NCI-H2081 treated with DMSO at 0.1 percent for 48 hours (cell line): ENCODE data around the gene RUVBL1.

Experiments
- DNase-seq: peaks from one replicate; lab custom pipeline; 2025; lab: John Stamatoyannopoulos, UW

The RUVBL1 gene

GRCh38 chr3:128083396-128083795 lies 40.2 kb downstream of the RUVBL1 start:
- DNase-seq = no peak

DNA sequence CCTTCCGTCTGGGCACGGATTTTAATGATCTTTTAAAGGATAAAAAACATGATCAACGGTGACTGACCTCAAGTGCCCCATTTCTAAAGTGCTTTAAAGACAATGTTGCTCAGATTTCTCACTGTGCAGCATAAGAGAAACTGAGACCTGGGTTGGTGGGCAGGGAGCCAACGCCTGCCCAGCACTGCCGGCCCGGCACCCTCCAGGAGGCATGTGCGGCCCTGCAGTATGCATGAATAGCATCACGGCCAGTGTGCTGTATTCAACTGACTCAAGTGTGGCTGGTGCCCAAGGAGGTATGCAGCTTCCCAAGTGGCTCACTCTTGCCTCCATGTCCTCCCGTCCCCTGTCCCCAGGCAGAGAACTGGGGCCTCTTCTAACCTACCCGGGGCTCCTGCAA lies 41.1 kb downstream of the RUVBL1 start:
- no peak for DNase-seq

- no peak for DNase-seq
Measured at GRCh38 chr3:128081846-128082245, 41.8 kb downstream of the RUVBL1 start.

DNA sequence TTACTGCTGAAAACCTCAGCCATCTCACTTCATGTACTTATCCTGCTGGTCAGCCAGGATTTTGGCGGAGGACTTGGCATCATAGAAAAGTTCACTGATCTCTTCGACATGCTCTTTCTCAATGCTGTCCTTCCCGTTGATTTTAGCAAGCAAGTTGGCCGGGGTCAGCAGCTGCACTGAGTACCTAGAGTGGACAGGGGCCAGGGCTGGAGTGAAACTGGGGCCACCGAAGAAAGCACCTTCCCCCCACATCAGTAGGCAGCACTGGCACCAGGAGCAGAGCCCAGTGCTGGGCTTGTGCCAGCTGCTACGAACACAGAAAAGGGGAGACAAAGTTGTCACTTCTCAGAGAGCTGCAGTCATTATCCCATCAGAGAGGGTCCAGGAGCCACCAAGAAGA lies 42.4 kb downstream of the RUVBL1 start:
- no peak for DNase-seq

- DNase-seq = no peak
Measured at GRCh38 chr3:128080323-128081080, 43.1 kb downstream of the RUVBL1 start.

DNA sequence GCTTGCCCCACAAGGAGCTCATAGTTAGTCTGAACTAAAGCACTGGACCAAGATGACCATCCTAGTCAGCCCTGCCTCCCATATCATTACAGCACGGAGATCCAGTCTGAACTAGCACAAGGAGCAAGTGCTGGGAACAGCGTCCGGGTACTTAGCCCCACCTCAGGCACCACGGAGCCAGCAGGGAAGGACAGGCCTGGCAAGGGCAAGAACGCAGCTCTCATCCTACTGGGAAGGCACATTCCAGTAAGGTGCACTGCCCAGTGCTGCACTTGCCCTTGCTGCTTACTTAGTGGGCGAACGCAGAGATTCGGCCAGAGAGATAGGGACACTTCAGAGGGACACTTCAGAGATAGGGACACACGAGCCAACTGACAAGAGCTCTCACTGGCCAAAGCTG lies 43.8 kb downstream of the RUVBL1 start:
- DNase-seq = no peak

DNA sequence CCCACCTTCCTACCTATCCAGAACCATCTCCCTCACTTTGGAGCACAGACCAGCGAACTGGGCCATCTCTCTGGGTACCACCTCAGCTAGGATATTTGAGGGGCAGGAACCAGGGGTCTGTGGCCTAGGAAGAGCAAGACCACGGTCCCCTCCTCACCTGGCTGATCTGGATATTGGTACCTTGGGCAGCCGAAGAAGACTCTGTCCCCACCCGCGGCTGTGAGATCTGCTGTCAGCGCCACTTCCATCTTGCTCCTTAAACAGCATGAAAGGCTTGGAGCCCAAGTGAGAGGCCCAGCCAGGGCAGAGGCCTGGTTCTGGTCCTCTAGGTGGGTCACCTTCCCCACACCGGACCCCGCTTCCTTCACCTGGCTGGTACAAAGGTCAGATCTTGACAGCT lies 44.7 kb downstream of the RUVBL1 start:
- DNase-seq = no peak

GRCh38 chr3:128078322-128078721 lies 45.3 kb downstream of the RUVBL1 start:
- DNase-seq = no peak

DNA sequence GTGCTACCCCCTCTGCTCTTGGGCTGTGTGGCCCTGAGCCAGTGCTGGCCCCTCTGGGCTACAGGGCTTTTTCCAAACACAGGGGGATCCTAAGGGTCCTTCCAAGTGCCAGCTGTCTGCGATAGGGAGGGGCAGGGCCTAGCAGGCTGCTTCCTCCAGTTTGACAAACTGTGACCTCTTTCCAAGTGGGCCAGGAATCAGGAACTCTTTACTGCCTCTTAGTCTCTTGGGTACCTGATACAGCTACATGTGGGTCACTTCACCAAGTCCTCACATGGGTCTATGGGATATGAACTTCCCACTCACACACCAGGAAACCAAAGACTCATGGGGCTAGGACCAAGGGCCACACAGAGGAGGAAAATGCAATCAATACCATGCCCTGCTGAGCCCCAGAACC lies 45.9 kb downstream of the RUVBL1 start:
- DNase-seq = no peak

GRCh38 chr3:128077202-128077624 lies 46.4 kb downstream of the RUVBL1 start:
- no peak for DNase-seq

GRCh38 chr3:128076483-128077201 lies 47.0 kb downstream of the RUVBL1 start:
- no peak for DNase-seq

DNA sequence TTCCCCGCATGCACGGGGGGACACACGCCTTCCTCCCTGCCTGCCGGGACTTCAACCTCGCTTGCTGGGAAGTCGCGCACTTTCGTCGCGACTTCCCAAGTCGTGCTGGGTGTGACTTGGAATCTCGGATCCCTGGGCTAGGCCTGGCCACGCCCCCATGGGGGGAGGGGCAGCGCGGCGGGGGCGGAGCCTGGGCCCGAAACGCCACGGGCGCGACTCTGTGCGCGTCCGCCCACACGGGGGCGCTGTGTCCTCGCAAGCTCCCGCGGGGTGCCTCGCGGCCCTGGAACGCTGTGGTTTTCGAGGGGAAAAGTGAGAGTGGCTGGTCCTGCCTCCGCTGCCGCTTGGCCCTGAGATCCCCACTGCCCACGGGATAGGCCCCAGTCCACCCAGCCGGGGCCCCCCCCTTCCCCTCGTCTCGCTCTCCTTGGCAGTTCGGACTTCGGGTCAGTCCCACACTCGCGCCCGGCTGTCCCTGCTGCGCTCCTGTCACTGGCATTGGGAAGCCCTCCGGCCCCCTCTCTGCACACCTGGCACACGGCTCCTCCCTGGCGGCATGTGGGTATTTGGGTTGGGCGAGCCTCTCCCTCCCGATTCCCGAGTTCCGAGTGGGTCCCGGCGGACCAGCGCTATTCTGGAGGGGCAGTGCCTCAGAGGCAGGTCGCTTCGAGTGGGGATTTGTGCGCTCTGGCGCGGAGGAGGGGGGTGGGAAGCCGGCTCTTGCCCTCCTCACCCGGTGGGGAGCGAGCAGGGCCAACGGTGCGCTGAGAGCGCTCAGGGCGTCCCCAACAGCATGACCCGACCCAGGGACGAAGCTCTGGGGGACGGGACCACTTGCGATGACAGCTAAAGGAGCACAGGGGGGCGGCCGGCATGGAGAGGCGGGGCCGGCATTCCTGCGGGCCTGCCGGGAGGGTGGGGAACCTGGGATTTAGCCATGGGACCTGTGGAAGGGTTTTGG lies 47.8 kb downstream of the RUVBL1 start:
- DNase-seq = no peak

DNA sequence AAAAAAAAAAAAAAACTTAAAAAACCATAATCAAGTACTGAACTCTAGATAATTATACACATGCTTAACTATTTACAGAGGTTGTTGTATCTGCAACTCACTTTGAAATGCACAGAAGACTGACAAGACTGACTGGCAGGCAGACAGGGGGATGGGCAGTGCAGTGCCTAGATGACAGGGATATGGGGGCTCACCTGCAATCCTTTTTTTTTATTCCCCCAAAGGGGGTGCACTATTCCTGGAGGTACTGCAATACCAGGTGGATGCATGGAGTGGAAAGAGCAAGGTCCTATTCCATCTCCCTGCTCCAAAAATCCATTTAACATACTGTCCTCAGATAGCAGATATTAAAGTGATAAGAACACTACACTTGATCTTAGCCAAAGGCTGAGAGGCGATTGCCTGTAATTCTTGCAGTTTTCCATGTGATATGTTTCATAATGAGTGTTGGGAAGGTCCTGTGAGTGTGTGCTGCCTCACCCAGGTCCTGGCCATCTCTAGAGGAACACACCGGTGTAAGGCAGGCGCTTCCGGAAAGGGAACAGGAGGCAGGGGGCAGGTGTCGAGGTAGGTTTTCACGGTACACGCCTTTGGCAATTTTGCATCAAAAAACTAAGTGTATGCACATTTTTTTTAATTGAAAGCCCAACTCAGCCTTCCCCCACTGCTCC lies 48.6 kb downstream of the RUVBL1 start:
- DNase-seq = no peak

- DNase-seq = no peak
Measured at GRCh38 chr3:128073807-128074206, 49.8 kb downstream of the RUVBL1 start.

DNA sequence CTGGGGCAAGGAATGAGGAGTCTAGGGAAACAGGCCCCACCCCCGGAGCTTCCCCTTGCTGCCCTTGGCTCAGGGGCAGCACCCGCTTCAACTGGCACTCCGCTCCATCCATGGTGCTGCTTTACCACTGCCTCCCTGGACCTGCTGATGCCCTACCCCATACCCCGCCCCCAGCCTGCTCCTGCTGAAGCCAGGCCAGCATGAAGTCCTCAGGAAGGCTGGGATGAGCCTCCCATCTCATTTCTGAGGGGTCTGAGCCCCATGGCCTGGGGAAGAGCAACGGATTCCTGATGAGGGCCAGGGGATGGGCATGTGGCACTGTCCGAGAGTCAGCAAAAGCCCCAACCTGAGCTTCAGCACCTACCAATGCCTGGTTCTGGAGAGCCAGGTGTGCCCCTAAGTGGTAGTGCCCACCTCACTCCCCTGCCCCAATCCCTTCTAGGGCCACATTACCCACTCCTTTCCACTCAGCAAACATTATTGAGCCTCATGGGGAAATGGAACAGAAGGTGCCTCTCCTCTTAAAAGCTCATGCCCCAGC lies 50.4 kb downstream of the RUVBL1 start:
- no peak for DNase-seq

- DNase-seq = no peak
Measured at GRCh38 chr3:128072454-128073184, 51.0 kb downstream of the RUVBL1 start.

- no peak for DNase-seq
Measured at GRCh38 chr3:128071771-128072453, 51.7 kb downstream of the RUVBL1 start.

DNA sequence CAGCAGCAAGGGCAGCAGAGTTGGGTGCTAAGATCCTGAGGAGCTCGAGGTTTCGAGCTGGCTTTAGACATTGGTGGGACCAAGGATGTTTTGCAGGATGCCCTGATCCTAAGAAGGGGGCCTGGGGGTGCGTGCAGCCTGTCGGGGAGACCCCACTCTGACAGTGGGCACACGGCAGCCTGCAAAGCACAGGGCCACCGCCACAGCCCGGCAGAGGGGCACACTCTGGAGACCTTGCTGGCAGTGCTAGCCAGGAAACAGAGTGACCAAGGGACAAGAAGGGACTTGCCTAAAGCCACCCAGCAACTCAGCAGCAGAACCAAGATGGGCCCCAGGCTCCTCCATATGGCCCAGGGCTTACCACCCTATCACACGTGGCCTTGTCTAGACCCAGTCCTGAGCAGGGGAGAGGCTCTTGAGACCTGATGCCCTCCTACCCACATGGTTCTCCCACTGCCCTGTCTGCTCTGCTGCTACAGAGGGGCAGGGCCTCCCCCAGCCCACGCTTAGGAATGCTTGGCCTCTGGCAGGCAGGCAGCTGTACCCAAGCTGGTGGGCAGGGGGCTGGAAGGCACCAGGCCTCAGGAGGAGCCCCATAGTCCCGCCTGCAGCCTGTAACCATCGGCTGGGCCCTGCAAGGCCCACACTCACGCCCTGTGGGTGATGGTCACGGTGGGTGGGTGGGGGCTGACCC lies 52.6 kb downstream of the RUVBL1 start:
- DNase-seq = no peak

DNA sequence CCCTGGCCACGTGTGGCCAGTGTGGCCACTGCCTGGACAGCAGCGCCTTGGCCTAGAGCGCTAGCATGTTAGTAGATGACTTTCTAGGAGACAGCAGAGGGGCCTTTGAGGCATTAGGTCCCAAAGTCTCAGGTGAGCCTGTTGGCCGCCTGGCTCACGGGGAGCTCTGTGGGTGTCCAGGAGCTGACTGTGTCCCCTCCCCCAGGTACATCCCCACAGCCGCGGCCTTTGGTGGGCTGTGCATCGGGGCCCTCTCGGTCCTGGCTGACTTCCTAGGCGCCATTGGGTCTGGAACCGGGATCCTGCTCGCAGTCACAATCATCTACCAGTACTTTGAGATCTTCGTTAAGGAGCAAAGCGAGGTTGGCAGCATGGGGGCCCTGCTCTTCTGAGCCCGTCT lies 54.3 kb downstream of the RUVBL1 start:
- no peak for DNase-seq

DNA sequence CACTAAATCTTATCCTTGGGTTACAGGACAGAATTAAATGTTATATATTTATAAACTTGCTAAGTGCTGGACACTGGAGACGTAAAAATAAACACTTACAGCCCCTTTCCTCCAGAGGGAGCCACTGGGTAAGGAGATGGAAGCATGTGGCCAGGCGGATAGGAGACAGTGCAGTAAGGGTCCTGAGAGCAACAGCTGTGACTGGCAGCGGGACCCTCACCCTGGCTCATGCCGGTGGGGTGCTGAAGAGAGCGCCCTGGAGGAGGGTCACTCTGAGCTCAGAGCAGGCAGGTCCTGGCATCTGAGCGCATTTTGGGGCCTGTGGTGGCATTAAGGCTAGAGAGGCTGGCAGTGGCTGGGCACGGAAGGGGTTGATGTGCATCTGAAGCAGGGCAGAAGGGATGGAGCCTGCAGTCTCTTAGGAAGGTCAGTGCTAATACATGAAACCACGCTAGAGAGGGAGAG lies 55.4 kb downstream of the RUVBL1 start:
- DNase-seq = no peak
